ENCODE results near the gene CENPV.
A peak's percentile ranks its signal among the peaks of the same experiment; 100 is the strongest.
"Not testable (repeated sequence)": the region's sequence is repeated elsewhere in the genome, so short reads cannot be mapped to it uniquely, and the experiment has no call there.

The CENPV gene

GRCh38 chr17:16353317-16354174, at the start of gene CENPV:
Gene CENPV, minus strand, starts transcription at chr17:16353469. Its CDS starts 33 bp downstream, at chr17:16353436.
- peak; percentile 79 for DNase-seq

GRCh38 chr17:16398270-16399267, 45.3 kb upstream of the CENPV start:
- peak; percentile 34 for DNase-seq

- not testable (repeated sequence) for DNase-seq
These were observed 43.4 kb upstream of the CENPV start for GRCh38 chr17:16396693-16397092.

GRCh38 chr17:16395887-16396286, 42.6 kb upstream of the CENPV start:
- not testable (repeated sequence) for DNase-seq

- DNase-seq = not testable (repeated sequence)
These were observed 39.2 kb upstream of the CENPV start for GRCh38 chr17:16392491-16392890.

- DNase-seq = no peak
These were observed 38.2 kb upstream of the CENPV start for GRCh38 chr17:16391451-16391850.

GRCh38 chr17:16386126-16386507, 32.8 kb upstream of the CENPV start:
- DNase-seq = not testable (repeated sequence)

- no peak for DNase-seq
These were observed 31.3 kb upstream of the CENPV start for GRCh38 chr17:16384557-16384956.

- no peak for DNase-seq
These were observed 30.6 kb upstream of the CENPV start for GRCh38 chr17:16383772-16384287.

- DNase-seq = no peak
These were observed 29.9 kb upstream of the CENPV start for GRCh38 chr17:16383216-16383615.

- DNase-seq = no peak
These were observed 28.2 kb upstream of the CENPV start for GRCh38 chr17:16381496-16381820.

- DNase-seq = peak; percentile 93
These were observed 27.6 kb upstream of the CENPV start, which contains the start of gene UBB for GRCh38 chr17:16380640-16381495. Gene UBB, plus strand, starts transcription at chr17:16381091. Its CDS starts 817 bp downstream, at chr17:16381908.

GRCh38 chr17:16379654-16380053, 26.4 kb upstream of the CENPV start:
- no peak for DNase-seq

GRCh38 chr17:16378636-16379282, 25.5 kb upstream of the CENPV start:
- no peak for DNase-seq

GRCh38 chr17:16377941-16378341, 24.7 kb upstream of the CENPV start:
- no peak for DNase-seq

- no peak for DNase-seq
These were observed 21.1 kb upstream of the CENPV start for GRCh38 chr17:16374146-16374938.

GRCh38 chr17:16371742-16372141, 18.5 kb upstream of the CENPV start:
- DNase-seq = no peak

GRCh38 chr17:16364625-16365024, 11.4 kb upstream of the CENPV start:
- DNase-seq = no peak

- peak; percentile 83 for DNase-seq
These were observed 10.7 kb upstream of the CENPV start for GRCh38 chr17:16363749-16364536.

- DNase-seq = no peak
These were observed 8.6 kb upstream of the CENPV start for GRCh38 chr17:16361874-16362273.

Measured in CD4-positive, alpha-beta T cell treated with Interleukin-17A for 4 hours (primary cell).